Ovary (tissue), 3 donors: ENCODE measurements around the gene AAR2.

Experiments used
- CTCF ChIP-seq, 3 donors: fragments of 450-650 bp in 2 of 3; fragments of 200-600 bp in 1 of 3; IDR thresholded peaks; one replicate each; pipeline versions ENCODE4 v1.5.1 to v1.8.0; 2016 to 2022; ENCODE audit warnings: antibody characterized with exemption in 3 of 3, mild to moderate bottlenecking in 1 of 3
- EP300 ChIP-seq: sonication (generic); formaldehyde crosslinking; IDR thresholded peaks from one replicate; pipeline ENCODE4 v1.6.1; 2017; ENCODE audit warnings: antibody characterized with exemption
- POLR2A ChIP-seq: fragments of 450-650 bp; IDR thresholded peaks from one replicate; pipeline ENCODE4 v1.6.1; 2017; ENCODE audit warnings: antibody characterized with exemption, mild to moderate bottlenecking, moderate library complexity
- donor health status: DM: no; HTN: no; CAD: no.

GRCh38 chr20:36301359-36302119 lies 65.3 kb downstream of the AAR2 start:
- TF ChIP-seq POLR2A (no peak), CTCF (IDR thresholded peaks at IDR 0.05) (no peak), EP300 (no peak)
